HEK293T (cell line): ENCODE results near the gene ESRRG.

Source experiments
- ELF4 ChIP-seq: fragments of 450-650 bp; IDR thresholded peaks from 2 replicates; pipeline ENCODE4 v1.6.1; 2017; ENCODE audit warnings: antibody characterized with exemption
- FOXK2 ChIP-seq: fragments of 450-650 bp; IDR thresholded peaks from 2 replicates; pipeline ENCODE4 v1.6.1; 2016; ENCODE audit warnings: mild to moderate bottlenecking
- PKNOX1 ChIP-seq: fragments of 450-650 bp; IDR thresholded peaks from 2 replicates; pipeline ENCODE4 v1.6.1; 2016
- SP1 ChIP-seq: fragments of 450-650 bp; IDR thresholded peaks from 2 replicates; pipeline ENCODE4 v1.6.1; 2017
- TARDBP ChIP-seq: fragments of 450-650 bp; IDR thresholded peaks from 2 replicates; pipeline ENCODE4 v1.6.1; 2016

- TF ChIP-seq FOXK2: no peak
- no peak; the same call in 1 of the 2 replicates for TF ChIP-seq PKNOX1
- no peak for TF ChIP-seq TARDBP
- TF ChIP-seq SP1: no peak
- TF ChIP-seq ELF4: no peak
Observed at GRCh38 chr1:216532251-216532798, 190.9 kb downstream of the ESRRG start.
